8988T (cell line): ENCODE measurements around the gene FASLG.

Source experiments
- DNase-seq: peaks from one replicate; pipeline ENCODE4 v3.0.0; 2011

FASLG gene

DNA sequence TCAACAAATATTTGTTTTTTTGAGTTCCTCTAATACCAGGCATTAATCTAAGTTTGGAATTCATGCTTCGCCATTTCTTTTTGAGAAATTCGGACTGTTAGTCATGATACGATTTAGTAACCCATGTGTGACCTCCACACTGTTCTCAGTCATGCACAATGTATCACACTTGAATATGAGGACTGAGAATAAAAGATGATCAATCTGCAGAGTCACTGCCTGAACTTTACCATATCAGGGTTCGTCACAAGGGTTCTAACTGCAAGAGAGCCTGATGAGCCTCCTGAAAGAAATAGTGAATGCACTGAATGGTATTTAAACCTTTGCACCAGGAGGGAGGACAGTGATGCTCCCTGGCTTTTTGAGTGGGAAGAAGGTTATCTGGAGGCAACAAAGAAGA, 10.9 kb upstream of the FASLG start:
- DNase-seq, result no peak

GRCh38 chr1:172650474-172651193, 8.3 kb upstream of the FASLG start:
- DNase-seq, result no peak

DNA sequence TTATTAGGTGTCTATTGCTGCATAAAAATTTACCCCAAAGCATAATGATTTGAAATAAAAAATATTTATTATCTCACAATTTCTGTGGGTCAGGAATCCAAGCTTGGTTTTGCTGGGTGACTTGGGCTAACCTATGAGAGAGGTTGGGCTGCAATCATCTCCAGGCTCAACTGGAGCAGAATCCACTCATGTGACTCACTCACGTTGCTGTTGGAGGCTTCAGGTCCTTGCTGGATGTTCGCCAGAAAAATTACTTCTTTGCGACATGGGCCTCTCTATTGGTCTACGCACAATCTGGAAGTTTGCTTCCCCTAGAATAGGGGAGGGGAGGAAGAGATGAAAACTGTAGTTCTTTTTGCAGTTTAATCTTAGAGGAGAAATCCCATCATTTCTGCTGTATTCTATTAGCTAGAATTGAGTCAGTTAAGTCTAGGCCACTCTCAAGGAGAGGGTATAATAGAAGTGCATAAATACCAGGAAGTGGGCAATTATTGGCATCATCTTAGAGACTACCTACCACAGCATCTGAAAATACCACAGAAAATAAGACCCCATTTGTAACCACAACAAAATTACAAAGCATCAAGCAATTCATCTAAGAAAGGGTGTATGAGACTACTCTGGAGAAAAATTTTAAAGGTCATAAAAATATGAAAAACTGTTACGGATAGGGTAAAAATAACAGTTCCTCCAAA, 5.7 kb upstream of the FASLG start:
- no peak for DNase-seq

GRCh38 chr1:172654535-172654934, 4.4 kb upstream of the FASLG start:
- DNase-seq, result peak; percentile 34

DNA sequence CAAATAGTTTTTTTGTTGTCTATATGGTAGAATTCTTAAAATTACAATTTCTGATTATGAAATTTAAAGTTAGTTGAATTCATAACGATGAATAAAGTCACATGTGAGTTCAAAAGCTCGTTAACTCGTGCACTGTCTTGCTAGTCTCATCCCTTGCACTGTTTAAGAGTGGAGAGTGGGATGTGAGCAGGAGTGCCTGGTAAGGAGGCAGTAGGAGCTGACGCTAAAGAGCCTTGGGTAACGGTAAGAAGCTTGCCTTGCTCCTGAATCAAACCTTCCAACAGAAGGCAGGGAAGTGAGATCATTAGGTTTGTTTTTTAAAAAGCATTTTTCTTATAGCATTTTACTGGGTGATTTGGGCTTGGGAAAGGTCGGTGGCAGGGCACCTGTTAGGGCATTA, 2.3 kb upstream of the FASLG start:
- DNase-seq, result no peak

- no peak for DNase-seq
Measured at GRCh38 chr1:172657586-172657985, 1.3 kb upstream of the FASLG start.

DNA sequence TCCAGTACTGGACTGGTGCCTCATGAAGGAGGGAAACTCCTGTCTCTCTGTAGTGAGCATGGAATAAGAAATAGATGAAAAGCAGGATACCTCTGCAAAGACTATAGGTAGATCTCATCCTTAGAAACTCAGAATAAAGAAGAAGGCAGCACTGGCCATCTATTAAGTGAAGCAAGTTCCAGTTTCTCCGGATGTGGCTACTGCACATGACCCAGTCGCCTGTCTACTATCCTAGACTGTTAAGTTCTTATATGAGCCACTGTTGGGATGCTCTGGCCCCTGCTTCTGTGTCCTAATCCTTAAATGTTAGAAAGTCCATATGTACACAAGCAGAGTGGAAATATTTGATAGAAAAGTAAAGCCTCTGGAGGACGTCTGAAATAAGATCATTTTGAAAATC, 2.2 kb downstream of the FASLG start:
- no peak for DNase-seq

- peak; percentile 23 for DNase-seq
Measured at GRCh38 chr1:172662464-172663109, 3.7 kb downstream of the FASLG start.

DNA sequence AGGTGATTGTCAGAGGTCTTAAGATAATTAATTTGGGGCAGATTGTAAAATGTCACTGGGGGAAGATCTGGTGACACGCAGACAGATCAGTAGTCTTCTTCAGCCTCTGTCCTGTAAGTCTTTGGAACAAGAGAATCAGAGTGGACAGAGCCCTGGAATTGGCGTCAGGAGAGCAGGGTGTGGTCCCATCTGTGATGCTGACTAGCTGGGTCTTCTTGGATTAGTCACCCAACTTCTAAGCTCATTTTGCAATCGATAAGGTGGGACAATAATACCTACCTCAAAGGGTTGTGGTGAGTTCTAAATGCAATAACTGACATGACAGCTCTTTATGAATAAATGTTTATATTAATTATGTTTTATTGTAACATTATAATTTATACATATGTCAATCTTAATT, 4.8 kb downstream of the FASLG start:
- no peak for DNase-seq

- no peak for DNase-seq
Measured at GRCh38 chr1:172668097-172668496, 9.2 kb downstream of the FASLG start.

DNA sequence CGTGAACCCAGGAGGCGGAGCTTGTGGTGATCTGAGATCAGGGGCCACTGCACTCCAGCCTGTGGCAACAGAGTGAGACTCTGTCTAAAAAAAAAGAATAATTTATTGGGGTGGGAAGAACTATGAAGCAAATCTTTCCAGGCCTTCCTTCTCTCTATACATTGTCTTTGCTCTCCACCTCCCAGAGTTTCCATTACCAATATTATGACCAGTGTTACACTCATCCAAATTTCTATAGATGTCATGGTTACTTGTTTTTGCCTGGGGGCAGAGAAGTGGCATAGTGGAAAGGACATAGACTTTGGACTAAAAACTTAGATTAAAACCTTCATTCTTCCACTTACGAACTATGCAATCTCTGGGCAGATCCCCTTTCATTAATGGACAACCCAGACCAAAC, 10.1 kb downstream of the FASLG start:
- DNase-seq, result no peak

GRCh38 chr1:172670316-172670715, 11.4 kb downstream of the FASLG start:
- DNase-seq, result no peak

DNA sequence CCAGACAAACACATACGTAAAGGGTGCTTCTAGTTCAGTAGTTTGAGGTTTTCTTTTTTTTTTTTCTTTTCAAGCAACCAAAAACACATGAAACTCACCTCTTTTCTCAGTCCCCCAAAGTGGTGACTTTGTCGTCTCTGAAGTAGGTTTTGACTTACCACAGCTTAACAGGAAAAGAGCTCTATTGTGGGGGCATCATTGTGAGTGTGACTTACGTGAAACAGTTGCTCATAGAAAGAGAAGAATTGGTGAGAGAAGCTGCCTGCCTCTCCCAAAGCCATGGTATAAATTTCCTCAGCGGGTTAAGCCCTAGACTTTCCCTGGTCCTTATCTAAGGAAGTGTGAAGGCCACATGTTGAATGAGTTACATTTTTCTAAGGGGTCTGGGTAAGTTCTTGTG, 11.9 kb downstream of the FASLG start:
- no peak for DNase-seq

DNA sequence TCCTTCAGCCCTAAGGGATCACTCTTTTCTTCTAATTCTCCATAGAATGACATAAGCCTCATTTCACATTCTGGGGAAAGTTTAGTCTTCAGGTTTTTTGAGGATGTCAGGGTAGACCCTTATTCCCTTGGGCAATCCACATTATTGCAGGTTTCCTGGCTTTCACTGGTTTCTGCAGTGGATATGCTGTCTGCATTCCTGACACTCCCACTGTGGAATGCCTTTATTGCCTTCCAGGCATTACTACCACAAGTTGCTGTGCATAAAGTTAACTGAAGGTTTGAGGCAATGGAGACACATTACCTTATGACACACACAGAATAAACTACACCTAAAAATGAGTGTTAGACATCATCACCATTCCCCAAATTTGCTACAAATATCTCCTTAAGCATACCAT, 12.7 kb downstream of the FASLG start:
- no peak for DNase-seq

DNA sequence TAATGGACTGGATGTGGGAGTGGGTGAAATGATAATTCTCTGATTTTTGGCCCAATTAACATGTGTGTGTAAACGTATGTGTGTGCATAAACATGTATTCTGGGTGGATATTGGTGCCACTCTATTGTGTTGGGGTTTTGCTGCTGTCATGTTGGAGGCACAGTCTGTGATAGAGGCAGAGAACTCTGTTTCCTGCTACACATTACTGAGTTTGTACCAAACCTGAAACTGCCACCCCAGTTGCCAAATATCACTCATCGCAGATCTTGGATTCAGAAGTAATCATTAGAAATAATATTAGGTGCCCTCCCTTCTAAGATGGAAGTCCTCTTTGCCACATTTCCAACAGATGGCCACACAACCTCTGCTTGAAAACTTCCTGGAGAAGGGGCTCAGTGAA, 13.8 kb downstream of the FASLG start:
- DNase-seq, result no peak

DNA sequence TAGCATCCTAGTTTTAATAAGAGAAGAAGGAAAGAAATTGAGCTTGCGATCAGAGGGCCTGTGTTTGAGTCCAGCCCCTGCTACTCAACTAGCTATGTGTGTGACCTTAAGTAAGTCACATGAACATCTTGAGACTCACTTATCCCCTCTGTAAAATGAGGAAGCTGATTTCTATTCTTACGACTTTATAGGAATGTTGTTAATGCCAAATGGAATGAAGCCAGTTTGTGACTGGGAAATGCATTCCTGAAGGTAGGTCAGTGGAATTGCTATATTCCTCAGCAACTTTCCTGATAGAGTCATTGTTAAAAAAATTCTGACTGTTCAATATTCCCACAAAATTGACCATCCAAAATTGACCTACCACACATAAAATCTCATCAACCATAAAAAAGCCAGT, 14.9 kb downstream of the FASLG start:
- no peak for DNase-seq

DNA sequence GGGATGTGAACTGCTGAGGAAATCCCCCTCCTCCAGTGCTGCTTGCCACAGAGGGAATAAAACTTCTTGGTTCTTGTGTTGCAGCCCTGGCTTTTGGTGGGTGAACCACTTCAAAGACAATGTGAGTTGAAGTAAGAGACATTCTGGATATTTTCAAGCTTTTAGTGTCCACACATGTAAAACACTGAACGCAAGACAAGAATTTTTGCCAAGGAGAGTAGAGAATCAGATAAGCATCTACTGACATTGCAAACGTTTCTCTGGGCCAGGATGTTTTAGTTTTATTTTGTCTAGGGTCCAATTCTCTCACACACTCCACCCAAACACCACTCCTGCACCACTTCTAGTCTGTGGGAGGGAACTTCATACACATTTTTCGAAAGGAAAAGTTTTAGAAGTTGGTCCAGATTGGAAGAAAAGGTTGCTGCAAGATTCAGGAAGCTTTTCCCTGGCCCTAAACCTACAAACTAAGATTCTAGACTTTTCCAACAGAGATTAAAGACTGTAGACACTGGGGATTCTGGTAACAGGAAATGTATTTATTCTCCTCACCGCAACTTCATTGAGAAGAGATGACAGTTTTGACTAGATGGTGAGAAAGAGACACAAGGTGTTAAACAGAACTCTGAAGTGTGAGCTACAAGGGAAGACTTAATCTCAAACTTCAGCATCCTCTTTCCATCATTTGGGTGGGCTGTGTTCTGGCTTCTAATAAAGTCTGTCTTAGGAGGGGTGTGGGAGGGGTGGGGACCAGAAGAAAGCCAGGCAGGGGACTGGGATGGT, 16.1 kb downstream of the FASLG start:
- no peak for DNase-seq

DNA sequence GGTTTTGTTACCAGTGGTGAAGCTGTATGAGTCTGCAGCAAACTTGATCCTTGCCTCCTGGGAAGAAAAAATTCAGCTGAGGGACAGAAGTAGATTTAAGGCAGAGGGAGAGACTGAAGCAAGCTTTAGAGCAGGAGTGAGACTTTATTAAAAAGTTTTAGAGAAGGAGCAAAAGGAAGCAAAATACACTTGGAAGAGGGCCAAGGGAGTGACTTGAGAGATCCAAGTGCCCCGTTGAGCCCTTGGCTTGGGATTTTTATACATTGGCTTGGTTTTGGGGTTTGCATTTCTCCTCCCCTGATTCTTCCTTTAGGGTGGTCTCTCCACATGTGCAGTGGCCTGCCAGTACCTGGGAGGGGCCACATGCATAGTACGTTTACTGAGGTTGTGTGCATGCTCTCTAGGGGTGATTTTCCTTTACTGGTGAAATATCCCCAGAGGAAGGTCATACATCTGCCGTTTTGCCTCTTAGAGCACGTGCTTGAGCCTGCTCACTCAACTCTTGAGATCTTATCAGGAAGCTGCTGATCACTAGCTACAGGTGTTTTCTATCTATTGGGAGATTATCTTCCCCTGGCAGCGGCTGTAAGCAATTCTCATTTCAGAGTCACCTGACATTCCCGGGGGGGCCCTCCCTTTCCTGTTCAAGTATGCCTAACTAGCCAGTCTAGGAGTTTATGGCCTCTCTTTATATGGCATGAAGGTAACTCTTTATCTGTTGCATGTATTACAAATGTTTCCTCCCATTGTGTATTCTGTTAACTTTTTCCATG, 20.3 kb downstream of the FASLG start:
- no peak for DNase-seq

- DNase-seq, result no peak
Measured at GRCh38 chr1:172680244-172680643, 21.3 kb downstream of the FASLG start.

DNA sequence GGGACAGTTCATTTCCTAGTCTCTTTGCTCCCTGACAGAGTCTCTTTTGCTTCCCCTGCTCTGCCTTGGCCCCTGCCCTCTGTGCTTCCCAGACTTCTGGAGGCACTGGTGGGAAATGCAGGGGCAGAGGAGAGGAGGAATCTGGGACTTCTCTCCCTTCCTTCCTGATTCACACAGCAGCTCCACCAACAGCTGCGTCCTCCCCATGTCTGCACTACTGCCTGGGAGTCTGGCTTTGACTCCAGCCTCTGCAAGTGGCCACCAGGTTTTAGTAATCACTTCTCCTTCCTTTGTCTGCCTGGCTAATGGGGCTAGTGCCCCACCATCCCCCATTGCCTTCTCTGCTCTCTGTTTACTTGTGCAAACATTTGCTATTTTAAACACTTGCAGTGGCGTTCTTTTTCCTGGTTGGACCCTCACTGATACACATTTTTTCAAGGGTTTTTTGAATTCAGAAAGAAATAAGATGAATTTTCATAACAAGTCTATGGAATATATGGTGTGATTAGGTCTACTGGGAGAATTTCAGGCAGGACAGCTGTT, 21.9 kb downstream of the FASLG start:
- DNase-seq, result no peak

DNA sequence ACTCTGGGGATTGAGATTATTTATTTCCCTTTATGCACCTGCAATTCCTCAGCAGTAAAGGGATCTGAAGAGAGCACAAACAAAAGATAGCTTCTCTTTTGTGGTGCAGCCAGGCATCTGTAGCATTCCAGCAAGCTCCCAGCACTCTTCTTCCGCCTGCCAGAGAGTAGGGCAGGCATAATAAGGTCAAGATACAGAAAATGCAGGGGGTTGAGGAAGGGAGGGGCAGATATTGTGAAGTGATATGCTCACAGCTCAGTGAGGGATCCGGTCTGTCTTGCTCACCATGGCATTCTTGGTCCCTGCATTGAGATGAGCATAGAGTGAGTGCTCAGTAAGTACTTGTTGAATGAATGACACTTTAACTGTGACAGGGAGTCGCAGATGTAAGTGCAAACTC, 23.9 kb downstream of the FASLG start:
- no peak for DNase-seq

GRCh38 chr1:172686143-172686542, 27.2 kb downstream of the FASLG start:
- DNase-seq, result no peak
